SW 1271 (cell line): ENCODE results near the gene FETUB.
"Not testable (repeated sequence)": the region's sequence is repeated elsewhere in the genome, so short reads cannot be mapped to it uniquely, and the experiment has no call there.

ENCODE experiments used
- DNase-seq, 2 experiments: peaks; one replicate each; lab custom pipeline; 2025; lab: John Stamatoyannopoulos, UW

The FETUB gene

GRCh38 chr3:186613637-186614265, 26.4 kb upstream of the FETUB start:
- DNase-seq, result no peak

GRCh38 chr3:186614266-186614596, 26.0 kb upstream of the FETUB start:
- DNase-seq, result no peak

GRCh38 chr3:186614597-186615483, 25.4 kb upstream of the FETUB start:
- peak; percentile 30 to 72 for DNase-seq

GRCh38 chr3:186616299-186616617, 23.9 kb upstream of the FETUB start:
- DNase-seq, result no peak

GRCh38 chr3:186617036-186617946, 22.9 kb upstream of the FETUB start:
- peak; percentile 73 to 90 for DNase-seq

DNA sequence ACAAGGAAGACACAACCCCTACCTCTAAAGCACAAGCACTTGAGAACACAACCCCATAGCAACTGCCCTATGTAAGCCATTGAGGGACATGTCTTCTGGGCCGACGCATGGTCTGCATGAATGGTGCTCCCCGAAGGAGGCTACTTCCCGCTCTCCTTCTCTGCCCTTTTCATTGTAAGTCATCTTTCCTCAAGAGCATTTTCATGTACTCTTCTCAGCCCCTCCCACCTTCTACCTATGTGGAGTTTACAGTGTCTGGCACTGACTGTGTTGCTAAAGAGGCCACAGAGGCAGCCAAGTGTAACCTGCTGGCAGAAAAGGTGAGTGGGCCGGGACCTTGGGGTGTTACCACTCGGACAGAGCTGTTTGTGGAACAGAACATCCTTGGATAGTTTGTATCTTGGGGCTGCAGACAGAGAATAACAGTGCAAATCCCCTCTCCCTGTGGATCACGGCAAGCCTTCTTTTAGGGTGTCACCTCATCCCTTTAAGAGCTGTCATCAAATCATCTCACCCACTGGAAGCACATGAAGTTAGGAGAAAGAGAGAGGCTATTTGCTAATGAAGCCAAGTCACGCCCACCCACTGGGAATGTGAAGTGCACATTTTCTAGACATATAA, 21.8 kb upstream of the FETUB start:
- no peak for DNase-seq

GRCh38 chr3:186619787-186620212, 20.4 kb upstream of the FETUB start:
- DNase-seq, result no peak

DNA sequence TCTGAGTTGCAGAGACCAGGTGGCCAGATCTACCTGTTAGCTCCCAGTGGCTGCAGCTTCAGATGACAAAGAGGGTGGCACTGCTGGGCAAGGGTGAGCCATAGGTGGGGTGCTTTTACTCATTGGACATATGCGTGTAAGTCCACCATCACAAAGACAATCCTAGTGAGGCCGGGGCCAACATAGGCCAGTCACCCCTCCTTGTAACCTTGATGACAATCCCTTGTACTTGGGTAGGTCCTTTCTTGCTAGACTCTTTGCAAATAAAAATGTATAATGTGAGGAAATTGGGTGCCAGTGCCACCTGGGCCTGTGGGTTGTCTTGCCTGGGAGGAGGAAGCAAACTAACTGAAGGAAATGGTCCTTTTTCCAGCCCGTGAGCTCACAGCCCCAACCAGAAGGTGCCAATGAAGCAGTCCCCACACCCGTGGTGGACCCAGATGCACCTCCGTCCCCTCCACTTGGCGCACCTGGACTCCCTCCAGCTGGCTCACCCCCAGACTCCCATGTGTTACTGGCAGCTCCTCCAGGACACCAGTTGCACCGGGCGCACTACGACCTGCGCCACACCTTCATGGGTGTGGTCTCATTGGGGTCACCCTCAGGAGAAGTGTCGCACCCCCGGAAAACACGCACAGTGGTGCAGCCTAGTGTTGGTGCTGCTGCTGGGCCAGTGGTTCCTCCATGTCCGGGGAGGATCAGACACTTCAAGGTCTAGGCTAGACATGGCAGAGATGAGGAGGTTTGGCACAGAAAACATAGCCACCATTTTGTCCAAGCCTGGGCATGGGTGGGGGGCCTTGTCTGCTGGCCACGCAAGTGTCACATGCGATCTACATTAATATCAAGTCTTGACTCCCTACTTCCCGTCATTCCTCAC, 19.7 kb upstream of the FETUB start:
- no peak for DNase-seq

DNA sequence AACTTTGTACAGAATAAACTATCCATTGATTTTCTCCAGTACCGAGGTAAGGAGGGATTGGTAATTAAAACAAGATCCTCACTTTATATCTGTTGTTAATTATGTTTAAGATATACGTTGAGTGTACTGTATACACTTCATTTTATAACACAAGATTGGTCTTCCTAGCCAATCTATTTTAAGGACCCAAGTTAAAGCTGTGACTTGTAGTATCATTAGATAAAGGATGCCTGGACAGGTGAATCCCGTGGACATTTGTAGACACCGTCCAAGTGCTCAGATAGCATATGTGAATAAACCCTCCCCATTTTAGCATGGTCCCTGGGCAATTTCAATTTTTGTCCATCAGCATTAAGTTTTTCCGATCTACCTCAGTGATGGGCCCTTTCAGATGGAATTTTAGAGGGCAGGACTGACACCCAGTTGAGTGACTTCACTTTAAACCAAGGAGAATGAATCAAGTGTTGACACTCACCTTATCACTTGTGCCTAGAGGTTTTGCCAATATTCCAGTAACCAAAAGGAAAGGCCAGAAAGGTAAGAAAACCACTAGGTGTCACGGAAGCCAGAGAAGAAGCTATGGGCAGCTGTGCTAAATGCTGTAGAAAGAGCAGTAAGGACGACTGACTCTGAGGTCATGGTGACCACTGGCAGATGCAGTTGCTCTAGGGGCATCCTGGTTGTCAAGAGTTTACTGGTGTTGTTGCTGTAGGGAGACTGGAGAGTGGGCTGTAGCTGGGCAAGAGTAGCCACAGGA, 18.1 kb upstream of the FETUB start:
- no peak for DNase-seq

DNA sequence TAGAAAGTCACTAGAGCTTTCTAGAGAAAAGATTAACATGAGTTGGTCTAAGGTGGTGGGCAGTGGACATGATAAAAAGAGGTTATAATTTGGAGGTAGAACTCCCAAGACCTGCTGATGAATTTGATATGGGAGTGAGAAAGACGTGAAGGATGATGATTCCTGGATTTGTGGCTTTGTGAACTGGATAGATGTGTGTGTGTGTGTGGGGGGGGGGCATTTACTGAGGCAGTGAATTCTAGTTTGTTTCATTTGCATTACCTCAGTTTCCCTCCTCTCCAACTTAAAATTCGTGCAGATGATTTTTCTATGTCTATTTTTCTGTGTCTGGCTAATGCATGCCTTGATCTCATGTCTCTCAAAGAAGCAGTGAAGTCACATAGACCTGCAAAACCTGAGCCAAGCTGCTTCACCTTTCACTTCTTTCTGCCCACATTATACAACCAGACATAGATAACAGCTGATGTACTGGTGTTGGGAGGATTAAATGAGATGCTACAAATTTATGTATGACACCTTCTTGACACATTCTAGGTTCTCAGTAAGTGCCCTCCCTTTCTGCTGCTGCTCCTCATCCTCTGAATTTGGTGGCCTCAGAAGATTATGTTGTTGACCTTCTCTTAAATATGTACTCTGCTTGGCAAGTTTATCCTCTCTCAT, 17.4 kb upstream of the FETUB start:
- no peak for DNase-seq

DNA sequence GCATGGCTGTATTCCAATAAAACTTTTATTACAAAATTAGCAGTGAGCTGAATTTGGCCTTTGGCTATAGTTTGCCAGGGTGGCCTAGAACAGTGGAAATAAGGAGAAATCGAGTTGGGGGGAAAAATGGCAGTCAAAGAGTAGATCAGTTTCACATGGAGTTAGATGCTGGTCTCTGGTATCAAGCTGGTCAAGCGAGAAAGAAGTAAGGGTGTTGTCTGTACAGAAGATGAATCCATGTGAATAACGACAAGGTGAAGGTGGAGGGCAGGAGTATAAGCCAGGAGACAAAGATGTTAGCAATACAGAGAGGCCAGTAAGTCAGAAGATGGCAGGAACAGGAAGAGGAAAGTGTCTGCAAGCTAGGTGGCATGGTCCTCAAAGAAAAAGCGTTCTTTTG, 15.6 kb upstream of the FETUB start:
- DNase-seq, result no peak

DNA sequence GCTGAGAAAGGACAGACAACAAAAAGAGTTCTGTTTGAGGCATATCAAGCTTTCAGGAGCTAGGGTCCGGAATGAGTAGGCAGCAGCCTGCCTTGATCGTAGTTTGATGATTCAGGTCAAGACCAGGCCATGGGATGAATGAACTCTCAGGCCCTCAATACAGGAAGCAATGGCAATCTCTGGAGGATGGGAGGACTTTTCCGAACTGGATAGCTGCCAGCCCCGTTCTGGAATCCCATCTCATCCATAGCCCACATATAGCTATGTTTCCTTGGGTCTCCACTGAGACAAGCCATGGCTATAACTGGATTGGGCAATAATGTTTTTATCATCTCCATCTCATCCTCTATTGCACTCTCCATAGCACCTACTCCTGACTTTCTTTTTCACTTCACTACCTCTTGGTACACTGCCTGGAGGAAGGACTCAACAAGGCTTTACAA, 14.6 kb upstream of the FETUB start:
- no peak for DNase-seq

- no peak for DNase-seq
Observed at GRCh38 chr3:186626254-186626847, 13.8 kb upstream of the FETUB start.

DNA sequence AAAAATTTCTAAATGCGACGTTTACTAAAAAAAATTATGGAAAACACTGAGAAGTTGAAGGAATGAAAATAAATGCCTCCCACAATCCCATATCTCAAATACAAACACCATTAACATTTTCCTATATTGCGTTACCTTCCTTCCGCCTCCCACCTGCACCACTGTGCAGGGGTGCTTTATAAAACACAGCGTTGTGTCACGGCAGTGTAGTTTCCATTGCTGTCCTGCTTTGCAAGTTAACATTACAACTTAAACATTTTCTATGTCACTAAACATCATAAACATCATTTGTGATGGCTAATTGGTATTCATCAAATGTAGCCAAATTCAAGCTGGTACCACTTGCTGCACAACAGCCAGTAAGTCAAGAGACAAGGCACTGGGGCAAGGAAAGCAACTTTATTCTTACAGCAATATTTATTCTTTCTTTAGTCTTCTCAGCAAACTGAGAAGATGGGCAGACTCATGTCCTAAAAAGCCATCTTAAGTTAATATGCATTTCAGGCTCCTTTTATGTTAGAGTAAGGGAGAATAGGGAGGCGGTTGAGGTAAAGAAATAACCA, 12.3 kb upstream of the FETUB start:
- no peak for DNase-seq

DNA sequence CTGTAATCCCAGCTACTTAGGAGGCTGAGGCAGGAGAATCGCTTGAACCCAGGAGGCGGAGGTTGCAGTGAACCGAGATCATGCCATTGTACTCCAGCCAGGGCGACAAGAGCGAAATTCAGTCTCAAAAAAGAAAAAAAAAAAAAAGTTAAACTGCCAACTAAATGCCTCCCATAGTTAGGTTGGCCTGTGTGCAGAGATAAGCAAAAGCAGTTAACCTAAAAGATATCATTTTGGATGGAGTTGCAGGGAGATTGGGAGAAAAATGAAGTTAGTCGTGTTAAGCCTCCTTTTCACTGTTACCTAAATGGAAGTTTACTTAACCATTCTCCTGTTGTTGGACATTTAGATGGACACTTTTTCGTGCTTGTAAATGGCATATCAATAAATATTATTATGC, 11.4 kb upstream of the FETUB start:
- no peak for DNase-seq

- no peak for DNase-seq
Observed at GRCh38 chr3:186630950-186631641, 9.1 kb upstream of the FETUB start.

DNA sequence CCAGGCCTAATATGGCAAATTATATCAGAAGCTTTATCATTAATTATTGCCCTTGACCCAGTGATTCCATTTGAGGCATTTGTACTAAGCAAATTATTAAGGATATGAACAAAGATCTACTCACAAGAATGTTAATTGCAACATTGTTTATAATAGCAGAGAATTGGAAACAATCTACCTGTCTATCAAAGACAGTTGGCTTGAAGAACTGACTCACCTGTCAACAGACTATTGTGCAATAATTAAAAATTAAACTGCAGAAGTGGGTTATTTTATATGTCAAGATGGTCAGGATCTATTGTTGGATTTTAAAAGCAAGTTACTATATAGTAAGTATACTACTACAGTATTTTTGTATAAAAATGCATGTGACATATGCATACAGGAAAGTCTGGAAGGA, 6.7 kb upstream of the FETUB start:
- no peak for DNase-seq

DNA sequence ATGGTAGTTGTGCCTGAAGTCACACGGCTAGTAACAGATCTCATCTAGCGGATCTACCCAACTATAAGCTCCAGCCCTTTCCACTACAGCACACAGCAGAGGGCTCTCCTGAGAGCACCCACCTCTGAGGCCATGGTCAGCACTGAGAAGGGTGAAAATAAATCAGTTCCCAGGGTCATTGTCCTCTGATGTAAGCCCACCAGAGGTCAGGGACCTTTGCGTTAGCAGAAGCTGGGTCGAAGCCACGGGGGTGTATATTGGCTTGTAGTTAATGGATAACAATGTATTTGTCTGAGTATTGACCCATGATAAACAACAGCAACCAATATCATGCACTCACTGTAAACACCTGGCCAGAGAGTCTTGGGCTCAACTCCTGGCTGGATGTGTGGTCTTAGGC, 6.0 kb upstream of the FETUB start:
- not testable (repeated sequence) for DNase-seq

DNA sequence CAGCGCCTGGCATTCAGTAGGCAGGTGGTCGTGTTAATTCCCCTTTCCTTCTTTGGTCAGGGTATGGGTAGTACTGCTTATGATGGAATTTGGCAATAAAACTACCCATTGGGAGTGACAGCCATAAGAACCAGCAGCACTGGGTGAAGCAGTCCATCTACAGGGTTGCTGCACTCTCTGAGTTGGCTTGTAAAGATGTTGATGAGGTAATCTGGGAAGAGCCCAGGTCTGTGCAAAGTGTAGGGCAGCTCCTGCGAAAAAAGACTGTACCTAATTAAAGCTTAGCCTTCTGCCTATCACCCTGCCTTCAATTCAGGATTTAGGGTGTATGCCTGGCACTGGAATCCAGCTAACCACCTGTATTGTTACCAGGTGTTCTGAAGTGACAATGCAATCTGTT, 4.7 kb upstream of the FETUB start:
- DNase-seq, result no peak
